Measurements from ENCODE around the gene XIRP2.

XIRP2 gene

DNA sequence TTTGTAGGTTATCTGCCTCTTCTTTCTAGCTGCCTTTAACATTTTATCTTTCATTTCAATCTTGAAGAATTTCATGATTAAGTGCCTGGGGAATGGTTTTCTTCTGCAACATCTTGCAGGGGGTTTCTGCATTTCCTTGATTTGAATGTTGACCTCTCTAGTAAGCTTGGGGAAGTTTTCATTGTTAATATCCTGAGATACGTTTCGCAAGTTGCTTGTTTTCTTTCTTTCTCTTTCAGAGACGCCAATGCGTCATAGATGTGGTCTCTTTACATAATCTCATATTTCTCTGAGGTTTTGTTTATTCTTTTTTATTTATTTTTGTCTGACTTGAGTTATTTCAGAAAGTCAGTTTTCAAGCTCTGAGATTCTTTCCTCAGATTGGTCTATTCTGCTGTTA lies 225.7 kb downstream of the XIRP2 start:
- no peak overlapping the region for H2BK15ac ChIP-seq (ENCODE audit: low read length)
- H3K14ac ChIP-seq (ENCODE audit: low read length), result no peak overlapping the region
- H2BK5ac ChIP-seq (ENCODE audit: low read length), result no peak overlapping the region
- H3K79me1 ChIP-seq (ENCODE audit: low read depth, low read length), result no peaks in the 10 kb centered on the region
- no peak overlapping the region for H4K91ac ChIP-seq (ENCODE audit: low read depth, low read length, poor library complexity)
- no peak overlapping the region for H2AFZ ChIP-seq (ENCODE audit: low read length)
- no peak overlapping the region for H2BK120ac ChIP-seq (ENCODE audit: low read depth, low read length)
- H3K4me1 ChIP-seq (ENCODE audit: control insufficient read depth in 2 of 2, insufficient read depth in 1 of 2, low read depth in 1 of 2, low read length in 2 of 2), result no peaks in the 10 kb centered on the region
- H4K8ac ChIP-seq (ENCODE audit: low read depth, low read length), result no peak overlapping the region
- H3K4me2 ChIP-seq (ENCODE audit: insufficient read depth, low read length, poor library complexity, severe bottlenecking), result no peak overlapping the region
- H3K23ac ChIP-seq (ENCODE audit: low read depth, low read length, poor library complexity), result no peak overlapping the region
- H3K18ac ChIP-seq (ENCODE audit: low read length), result no peak overlapping the region
- DNase-seq (ENCODE audit: low spot score), result no peak
- no peak overlapping the region for H2AK5ac ChIP-seq (ENCODE audit: low read depth, low read length)
- no peak overlapping the region for H3K4ac ChIP-seq (ENCODE audit: low read length)
- H3K9ac ChIP-seq (ENCODE audit: low read depth, low read length, poor library complexity), result no peak overlapping the region
- H3K36me3 ChIP-seq (replicated peaks in 1 of 2; ENCODE audit: control insufficient read depth in 2 of 2, insufficient read depth in 2 of 2, low read length in 2 of 2), result no peaks in the 10 kb centered on the region
- H2BK12ac ChIP-seq (ENCODE audit: low read length), result no peak overlapping the region
- no peaks in the 10 kb centered on the region for H3K9me3 ChIP-seq (replicated peaks in 1 of 2; ENCODE audit: control insufficient read depth in 2 of 2, insufficient read depth in 1 of 2, low read depth in 1 of 2, low read length in 2 of 2)
- no peak overlapping the region for H3K4me3 ChIP-seq (ENCODE audit: low read length in 2 of 2)
- H3K27me3 ChIP-seq (ENCODE audit: control insufficient read depth in 3 of 3, insufficient read depth in 3 of 3, low read depth in 1 of 3, low read length in 3 of 3), result no peaks in the 10 kb centered on the region
- H3K27ac ChIP-seq (replicated peaks; ENCODE audit: low read length), result no peak overlapping the region
- no CpG with 5 or more reads among the region's 4 CpGs for WGBS, 2 donors (ENCODE audit: extremely low coverage in 2 of 2, insufficient read length in 2 of 2, insufficient replicate concordance in 1 of 2)

DNA sequence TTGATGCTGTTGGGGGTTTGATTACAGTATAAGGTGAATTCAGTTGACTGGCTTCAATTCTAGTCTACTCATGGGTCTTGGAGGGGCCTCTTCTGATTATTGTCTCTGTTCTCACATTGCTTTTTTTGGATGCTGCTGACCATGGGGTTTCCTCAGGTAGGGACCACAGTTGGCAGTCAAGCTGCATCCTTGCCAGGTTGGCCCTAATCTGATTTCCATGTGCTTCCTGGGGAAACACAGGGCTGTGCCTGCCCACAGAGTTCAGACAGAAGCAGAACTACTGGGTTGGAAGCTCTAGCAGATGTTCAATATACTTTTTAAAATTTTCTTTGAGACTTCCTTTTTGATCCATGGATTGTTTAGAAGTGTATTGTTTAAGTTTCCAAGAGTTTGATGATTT lies 227.3 kb downstream of the XIRP2 start:
- Histone ChIP-seq H2AFZ (ENCODE audit: low read length) (no peak overlapping the region), H3K4me1 (ENCODE audit: control insufficient read depth in 2 of 2, insufficient read depth in 1 of 2, low read depth in 1 of 2, low read length in 2 of 2) (no peaks in the 10 kb centered on the region), H3K36me3 (replicated peaks in 1 of 2; ENCODE audit: control insufficient read depth in 2 of 2, insufficient read depth in 2 of 2, low read length in 2 of 2) (no peaks in the 10 kb centered on the region), H3K14ac (ENCODE audit: low read length) (no peak overlapping the region), H3K9me3 (replicated peaks in 1 of 2; ENCODE audit: control insufficient read depth in 2 of 2, insufficient read depth in 1 of 2, low read depth in 1 of 2, low read length in 2 of 2) (no peaks in the 10 kb centered on the region), H3K18ac (ENCODE audit: low read length) (no peak overlapping the region), H3K27ac (replicated peaks; ENCODE audit: low read length) (no peak overlapping the region), H3K27me3 (ENCODE audit: control insufficient read depth in 3 of 3, insufficient read depth in 3 of 3, low read depth in 1 of 3, low read length in 3 of 3) (no peaks in the 10 kb centered on the region), H4K91ac (ENCODE audit: low read depth, low read length, poor library complexity) (no peak overlapping the region), H4K8ac (ENCODE audit: low read depth, low read length) (no peak overlapping the region), H3K4me3 (ENCODE audit: low read length in 2 of 2) (no peak overlapping the region), H2BK15ac (ENCODE audit: low read length) (no peak overlapping the region), H2BK120ac (ENCODE audit: low read depth, low read length) (no peak overlapping the region), H3K9ac (ENCODE audit: low read depth, low read length, poor library complexity) (no peak overlapping the region), H3K4me2 (ENCODE audit: insufficient read depth, low read length, poor library complexity, severe bottlenecking) (no peak overlapping the region), H2BK5ac (ENCODE audit: low read length) (no peak overlapping the region), H3K4ac (ENCODE audit: low read length) (no peak overlapping the region), H3K79me1 (ENCODE audit: low read depth, low read length) (no peaks in the 10 kb centered on the region), H3K23ac (ENCODE audit: low read depth, low read length, poor library complexity) (no peak overlapping the region), H2BK12ac (ENCODE audit: low read length) (no peak overlapping the region), H2AK5ac (ENCODE audit: low read depth, low read length) (no peak overlapping the region)
- DNase-seq (ENCODE audit: low spot score), result no peak

DNA sequence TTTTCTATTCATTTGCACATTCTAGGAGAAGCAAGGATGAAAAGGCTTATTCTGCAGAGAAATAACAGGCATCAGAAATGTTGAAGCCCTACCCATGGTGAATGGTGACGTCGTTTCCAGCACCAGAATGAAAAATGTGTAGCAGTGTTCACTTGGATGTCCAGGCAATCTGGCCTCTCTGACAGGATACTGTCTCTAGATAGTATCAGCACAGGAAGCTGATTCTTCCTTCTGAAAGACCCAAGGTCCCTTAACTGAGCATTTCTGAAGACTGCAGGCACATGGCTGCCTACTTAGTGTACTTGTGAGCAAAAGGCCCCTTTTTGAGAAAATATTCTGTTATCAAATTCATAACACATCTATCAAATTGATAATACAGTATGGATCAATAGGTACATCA lies 234.1 kb downstream of the XIRP2 start:
- no peaks in the 10 kb centered on the region for H3K79me1 ChIP-seq (ENCODE audit: low read depth, low read length)
- H3K27me3 ChIP-seq (ENCODE audit: control insufficient read depth in 3 of 3, insufficient read depth in 3 of 3, low read depth in 1 of 3, low read length in 3 of 3), result no peaks in the 10 kb centered on the region
- no peak overlapping the region for H3K4ac ChIP-seq (ENCODE audit: low read length)
- H2AK5ac ChIP-seq (ENCODE audit: low read depth, low read length), result no peak overlapping the region
- H3K4me1 ChIP-seq (ENCODE audit: control insufficient read depth in 2 of 2, insufficient read depth in 1 of 2, low read depth in 1 of 2, low read length in 2 of 2), result no peaks in the 10 kb centered on the region
- H3K27ac ChIP-seq (replicated peaks; ENCODE audit: low read length), result no peak overlapping the region
- no peak overlapping the region for H3K14ac ChIP-seq (ENCODE audit: low read length)
- no peak overlapping the region for H2BK12ac ChIP-seq (ENCODE audit: low read length)
- H3K23ac ChIP-seq (ENCODE audit: low read depth, low read length, poor library complexity), result no peak overlapping the region
- H3K18ac ChIP-seq (ENCODE audit: low read length), result no peak overlapping the region
- no CpG with 5 or more reads among the region's 2 CpGs for WGBS, 2 donors (ENCODE audit: extremely low coverage in 2 of 2, insufficient read length in 2 of 2, insufficient replicate concordance in 1 of 2)
- H2BK120ac ChIP-seq (ENCODE audit: low read depth, low read length), result no peak overlapping the region
- no peak overlapping the region for H3K4me3 ChIP-seq (ENCODE audit: low read length in 2 of 2)
- no peak overlapping the region for H3K9ac ChIP-seq (ENCODE audit: low read depth, low read length, poor library complexity)
- H3K9me3 ChIP-seq (replicated peaks in 1 of 2; ENCODE audit: control insufficient read depth in 2 of 2, insufficient read depth in 1 of 2, low read depth in 1 of 2, low read length in 2 of 2), result no peaks in the 10 kb centered on the region
- no peak overlapping the region for H4K8ac ChIP-seq (ENCODE audit: low read depth, low read length)
- DNase-seq (ENCODE audit: low spot score), result no peak
- H2AFZ ChIP-seq (ENCODE audit: low read length), result no peak overlapping the region
- no peak overlapping the region for H3K4me2 ChIP-seq (ENCODE audit: insufficient read depth, low read length, poor library complexity, severe bottlenecking)
- no peak overlapping the region for H2BK5ac ChIP-seq (ENCODE audit: low read length)
- no peak overlapping the region for H4K91ac ChIP-seq (ENCODE audit: low read depth, low read length, poor library complexity)
- no peak overlapping the region for H2BK15ac ChIP-seq (ENCODE audit: low read length)
- H3K36me3 ChIP-seq (replicated peaks in 1 of 2; ENCODE audit: control insufficient read depth in 2 of 2, insufficient read depth in 2 of 2, low read length in 2 of 2), result no peaks in the 10 kb centered on the region

DNA sequence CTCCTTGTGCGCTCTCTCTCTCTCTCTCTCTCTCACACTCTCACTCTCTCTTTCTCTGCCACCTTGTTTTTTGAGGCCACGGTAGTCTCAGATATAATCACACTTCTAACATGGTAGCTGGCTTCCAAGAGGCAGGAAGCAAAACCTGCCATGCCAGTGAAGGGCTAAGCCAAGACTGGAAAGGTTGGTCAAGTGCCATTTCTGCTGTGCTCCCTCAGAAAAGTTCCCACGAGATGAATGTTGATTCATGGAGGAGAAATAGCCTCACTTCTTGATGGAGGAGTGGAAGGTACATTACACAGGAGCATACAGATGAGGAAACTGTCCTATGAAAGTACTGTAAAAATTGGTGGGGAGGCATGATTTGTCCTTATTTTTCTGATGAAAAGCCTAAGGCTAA lies 237.9 kb downstream of the XIRP2 start:
- H2AFZ ChIP-seq (ENCODE audit: low read length), result no peak overlapping the region
- no peak overlapping the region for H3K18ac ChIP-seq (ENCODE audit: low read length)
- H4K8ac ChIP-seq (ENCODE audit: low read depth, low read length), result no peak overlapping the region
- H3K4me1 ChIP-seq (ENCODE audit: control insufficient read depth in 2 of 2, insufficient read depth in 1 of 2, low read depth in 1 of 2, low read length in 2 of 2), result no peaks in the 10 kb centered on the region
- no peaks in the 10 kb centered on the region for H3K79me1 ChIP-seq (ENCODE audit: low read depth, low read length)
- H2BK120ac ChIP-seq (ENCODE audit: low read depth, low read length), result no peak overlapping the region
- H3K9ac ChIP-seq (ENCODE audit: low read depth, low read length, poor library complexity), result no peak overlapping the region
- no peaks in the 10 kb centered on the region for H3K9me3 ChIP-seq (replicated peaks in 1 of 2; ENCODE audit: control insufficient read depth in 2 of 2, insufficient read depth in 1 of 2, low read depth in 1 of 2, low read length in 2 of 2)
- WGBS, 2 donors (ENCODE audit: extremely low coverage in 2 of 2, insufficient read length in 2 of 2, insufficient replicate concordance in 1 of 2), result no CpG with 5 or more reads among the region's 3 CpGs
- H4K91ac ChIP-seq (ENCODE audit: low read depth, low read length, poor library complexity), result no peak overlapping the region
- H2BK15ac ChIP-seq (ENCODE audit: low read length), result no peak overlapping the region
- no peak overlapping the region for H2AK5ac ChIP-seq (ENCODE audit: low read depth, low read length)
- no peak overlapping the region for H3K4me3 ChIP-seq (ENCODE audit: low read length in 2 of 2)
- no peaks in the 10 kb centered on the region for H3K36me3 ChIP-seq (replicated peaks in 1 of 2; ENCODE audit: control insufficient read depth in 2 of 2, insufficient read depth in 2 of 2, low read length in 2 of 2)
- no peak for DNase-seq (ENCODE audit: low spot score)
- no peak overlapping the region for H3K4me2 ChIP-seq (ENCODE audit: insufficient read depth, low read length, poor library complexity, severe bottlenecking)
- no peak overlapping the region for H3K27ac ChIP-seq (replicated peaks; ENCODE audit: low read length)
- no peak overlapping the region for H3K14ac ChIP-seq (ENCODE audit: low read length)
- H2BK5ac ChIP-seq (ENCODE audit: low read length), result no peak overlapping the region
- H2BK12ac ChIP-seq (ENCODE audit: low read length), result no peak overlapping the region
- no peak overlapping the region for H3K4ac ChIP-seq (ENCODE audit: low read length)
- H3K23ac ChIP-seq (ENCODE audit: low read depth, low read length, poor library complexity), result no peak overlapping the region
- H3K27me3 ChIP-seq (ENCODE audit: control insufficient read depth in 3 of 3, insufficient read depth in 3 of 3, low read depth in 1 of 3, low read length in 3 of 3), result no peaks in the 10 kb centered on the region

Data from neuronal stem cell (in vitro differentiated cells).